ENCODE measurements around the gene AGO4. TPM values are rescaled to one million over a fixed set of nuclear protein-coding genes. Genes with fewer than 3 reads are reported as not detected.
"Not testable (repeated sequence)": the region's sequence is repeated elsewhere in the genome, so short reads cannot be mapped to it uniquely, and the experiment has no call there.

Gene AGO4
- total RNA-seq, 1 donor: 53.9 TPM

GRCh38 chr1:35810096-35810881, 2.5 kb downstream of the AGO4 start:
- DNase-seq (ENCODE audit: low read depth in 2 of 3, low spot score in 2 of 3): no peak

DNA sequence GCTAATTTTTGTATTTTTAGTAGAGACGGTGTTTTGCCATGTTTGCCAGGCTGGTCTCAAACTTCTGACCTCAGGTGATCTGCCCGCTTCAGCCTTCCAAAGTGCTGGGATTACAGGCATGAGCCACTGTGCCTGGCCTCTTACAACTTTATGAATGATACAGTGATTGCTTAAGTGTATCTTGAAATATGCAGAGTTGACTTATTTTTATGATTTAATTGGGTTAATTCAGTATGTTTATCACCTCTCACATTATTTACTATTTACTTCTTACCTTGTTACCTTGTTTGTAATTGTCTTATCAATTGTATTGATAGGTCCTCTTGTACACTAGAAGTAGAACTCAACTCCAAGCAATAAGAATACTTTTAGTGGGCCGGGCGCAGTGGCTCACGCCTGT, 4.9 kb downstream of the AGO4 start:
- not testable (repeated sequence) for DNase-seq (ENCODE audit: low read depth in 2 of 3, low spot score in 2 of 3)

- no peak for DNase-seq (ENCODE audit: low read depth in 2 of 3, low spot score in 2 of 3)
Measured at GRCh38 chr1:35825255-35825654, 17.4 kb downstream of the AGO4 start.

DNA sequence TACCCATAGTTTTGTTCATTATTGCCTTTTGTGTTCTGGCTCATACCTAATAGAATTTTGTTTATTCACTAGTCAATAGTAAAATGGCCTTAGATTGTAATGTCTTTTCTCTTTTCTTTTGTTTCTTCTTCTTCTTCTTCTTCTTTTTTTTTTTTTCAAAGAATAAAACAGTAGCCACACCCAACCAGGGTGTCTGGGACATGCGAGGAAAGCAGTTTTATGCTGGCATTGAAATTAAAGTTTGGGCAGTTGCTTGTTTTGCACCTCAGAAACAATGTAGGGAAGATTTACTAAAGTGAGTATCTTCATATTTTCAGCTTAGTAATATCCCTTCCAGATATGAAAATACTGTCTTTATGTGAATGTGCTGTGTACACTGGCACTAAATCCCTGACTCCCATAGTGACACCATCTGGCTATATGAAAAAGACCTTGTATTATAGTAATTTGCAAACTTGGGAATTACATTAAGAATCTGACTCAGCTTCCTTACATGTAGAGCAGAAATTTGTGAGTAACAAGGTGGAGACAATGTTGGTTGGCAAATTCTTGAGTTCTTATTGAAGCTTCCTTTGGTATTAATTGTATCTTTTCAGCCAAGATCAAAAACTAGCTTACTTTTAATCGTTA, 24.6 kb downstream of the AGO4 start:
- no peak for DNase-seq (ENCODE audit: low read depth in 2 of 3, low spot score in 2 of 3)

DNA sequence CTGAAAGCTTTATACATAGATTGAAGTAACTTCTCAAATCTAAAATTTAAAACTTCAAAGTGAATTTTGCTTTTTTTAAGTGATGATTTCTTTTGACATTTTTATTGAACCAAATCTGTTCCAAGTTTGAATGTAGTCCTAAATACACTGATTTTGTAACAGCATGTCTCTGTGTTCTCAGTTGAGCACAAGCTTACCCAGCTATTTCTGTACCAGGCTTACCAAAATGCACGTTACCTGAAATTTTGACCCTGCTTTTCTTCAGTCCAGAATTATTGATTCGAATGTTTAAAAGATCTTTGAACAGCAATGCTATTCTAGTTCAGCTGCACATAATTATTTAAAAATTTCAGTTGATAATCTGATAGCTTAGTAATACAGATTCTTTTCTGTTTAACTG, 25.6 kb downstream of the AGO4 start:
- no peak for DNase-seq (ENCODE audit: low read depth in 2 of 3, low spot score in 2 of 3)

DNA sequence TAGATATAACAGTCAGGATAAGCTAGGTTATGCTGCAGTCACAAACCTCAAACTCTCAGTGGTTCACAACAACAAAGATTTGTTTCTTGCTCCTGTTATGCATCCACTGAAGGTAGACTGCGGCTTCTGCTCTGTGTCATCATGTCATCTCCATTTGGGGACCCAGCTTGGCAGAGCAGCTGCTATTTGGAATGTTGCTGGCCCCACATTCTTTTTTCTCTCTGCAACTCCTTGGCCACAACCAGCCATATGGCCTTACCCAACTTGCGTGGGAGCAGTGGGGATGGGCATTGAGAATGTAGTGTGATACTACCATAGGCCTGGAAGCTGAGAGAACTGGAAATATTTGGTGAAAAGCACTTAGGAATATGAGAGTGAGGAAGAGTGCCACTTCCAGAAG, 26.4 kb downstream of the AGO4 start:
- DNase-seq (ENCODE audit: low read depth in 2 of 3, low spot score in 2 of 3): no peak

DNA sequence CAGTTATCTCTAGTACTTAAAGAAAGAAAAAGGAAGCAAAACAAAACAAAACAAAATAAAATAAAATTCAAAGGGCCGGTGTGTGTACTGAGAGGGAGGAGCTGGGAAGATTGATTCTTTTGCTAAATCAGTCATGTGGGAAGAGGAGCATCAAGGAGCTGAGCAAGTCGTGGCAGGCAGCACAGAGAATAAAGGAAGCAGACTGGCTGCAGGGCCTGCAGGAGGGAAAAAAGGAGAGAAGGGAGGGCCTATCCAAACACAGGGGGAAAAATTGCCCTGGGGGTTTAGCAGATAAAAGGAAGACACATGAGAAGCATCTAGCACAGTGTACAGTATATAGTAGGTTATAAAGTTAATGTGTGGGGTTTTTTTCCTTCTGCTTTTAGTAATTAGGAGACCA, 27.6 kb downstream of the AGO4 start:
- no peak for DNase-seq (ENCODE audit: low read depth in 2 of 3, low spot score in 2 of 3)

GRCh38 chr1:35836734-35837133, 28.9 kb downstream of the AGO4 start:
- no peak for DNase-seq (ENCODE audit: low read depth in 2 of 3, low spot score in 2 of 3)

- DNase-seq (ENCODE audit: low read depth in 2 of 3, low spot score in 2 of 3): no peak
Measured at GRCh38 chr1:35838693-35839245, 31.0 kb downstream of the AGO4 start.

DNA sequence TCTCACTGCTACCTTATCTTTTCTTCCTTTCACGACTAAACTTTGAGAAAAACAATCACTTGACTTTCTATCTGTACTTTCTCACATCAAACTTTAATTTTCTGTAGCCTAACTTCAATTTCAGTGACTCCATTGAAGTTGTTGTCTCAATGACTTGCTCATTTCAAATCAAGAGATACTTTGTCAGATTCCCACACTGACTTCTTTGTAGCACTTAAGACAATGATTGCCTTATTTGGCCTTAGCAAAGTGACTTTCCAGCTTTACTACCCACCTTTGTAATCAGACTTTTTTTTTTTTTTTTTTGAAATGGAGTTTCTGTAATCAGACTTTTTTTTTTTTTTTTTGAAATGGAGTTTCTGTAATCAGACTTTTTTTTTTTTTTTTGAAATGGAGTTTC, 37.0 kb downstream of the AGO4 start:
- DNase-seq (ENCODE audit: low read depth in 2 of 3, low spot score in 2 of 3): no peak

GRCh38 chr1:35845766-35846165, 38.0 kb downstream of the AGO4 start:
- DNase-seq (ENCODE audit: low read depth in 2 of 3, low spot score in 2 of 3): no peak

DNA sequence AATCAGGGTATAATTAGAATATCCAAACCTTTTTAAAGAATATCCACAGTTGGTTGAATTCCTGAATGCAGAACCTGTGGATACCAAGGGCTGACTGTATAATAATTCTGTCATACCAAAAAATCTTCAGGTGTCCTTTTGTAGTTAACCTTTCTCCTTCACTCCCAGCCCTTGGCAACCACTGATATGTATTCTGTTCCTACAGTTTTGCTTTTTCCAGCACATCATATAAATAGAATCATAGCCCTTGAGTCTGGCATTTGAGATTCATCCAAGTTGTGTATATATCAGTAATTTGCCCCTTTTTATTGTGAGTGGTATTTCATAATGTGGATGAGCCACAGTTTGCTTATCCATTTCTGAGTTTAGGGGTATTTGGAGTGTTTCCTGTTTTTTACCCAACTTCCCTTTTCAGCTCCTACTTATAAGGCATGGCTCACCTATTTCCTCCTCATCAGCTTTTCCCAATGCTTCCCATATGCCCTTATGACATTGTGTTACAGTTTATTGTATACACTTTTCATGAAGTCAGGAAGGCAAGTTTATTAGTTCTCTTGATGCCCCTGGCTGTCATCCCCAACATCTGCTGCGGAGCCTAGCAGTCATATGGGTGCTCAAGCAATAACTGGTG, 40.2 kb downstream of the AGO4 start:
- DNase-seq (ENCODE audit: low read depth in 2 of 3, low spot score in 2 of 3): no peak

- no peak for DNase-seq (ENCODE audit: low read depth in 2 of 3, low spot score in 2 of 3)
Measured at GRCh38 chr1:35850051-35850450, 42.2 kb downstream of the AGO4 start.

DNA sequence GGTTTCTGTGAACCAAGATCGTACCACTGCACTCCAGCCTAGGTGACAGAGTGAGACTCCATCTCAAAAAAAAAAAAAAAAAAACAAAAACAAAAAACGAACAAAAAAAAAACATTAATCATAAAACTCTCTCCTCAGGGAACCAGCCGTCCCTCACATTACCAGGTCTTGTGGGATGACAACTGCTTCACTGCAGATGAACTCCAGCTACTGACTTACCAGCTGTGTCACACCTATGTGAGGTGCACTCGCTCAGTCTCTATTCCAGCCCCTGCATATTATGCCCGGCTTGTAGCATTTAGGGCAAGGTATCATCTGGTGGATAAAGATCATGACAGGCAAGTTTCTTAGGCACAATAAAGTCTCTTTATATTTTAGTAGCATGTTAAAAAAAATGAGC, 42.9 kb downstream of the AGO4 start:
- no peak for DNase-seq (ENCODE audit: low read depth in 2 of 3, low spot score in 2 of 3)

GRCh38 chr1:35851132-35851869, 43.5 kb downstream of the AGO4 start:
- DNase-seq (ENCODE audit: low read depth in 2 of 3, low spot score in 2 of 3): no peak

DNA sequence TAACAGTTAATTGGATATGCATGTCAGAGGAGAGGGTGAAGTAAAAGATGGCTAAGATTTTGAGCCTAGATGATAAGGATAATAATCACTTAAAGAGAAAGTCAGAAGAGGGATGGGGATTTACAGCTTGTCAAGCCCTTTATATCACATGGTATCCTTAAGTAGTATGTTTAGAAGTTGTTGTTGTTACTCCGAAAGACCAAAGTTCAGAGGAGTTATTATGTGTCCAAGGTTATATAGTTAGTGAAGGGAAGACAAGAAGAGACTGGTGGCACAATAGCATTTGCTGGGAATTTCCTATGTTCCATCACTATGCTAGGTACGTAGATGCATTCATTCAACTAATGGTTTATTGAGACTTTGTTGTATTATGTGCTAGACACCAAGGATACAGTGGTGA, 44.4 kb downstream of the AGO4 start:
- no peak for DNase-seq (ENCODE audit: low read depth in 2 of 3, low spot score in 2 of 3)

- no peak for DNase-seq (ENCODE audit: low read depth in 2 of 3, low spot score in 2 of 3)
Measured at GRCh38 chr1:35854989-35855700, 47.3 kb downstream of the AGO4 start.

- DNase-seq (ENCODE audit: low read depth in 2 of 3, low spot score in 2 of 3): no peak
Measured at GRCh38 chr1:35856964-35857363, 49.1 kb downstream of the AGO4 start.

GRCh38 chr1:35857830-35858229, 50.0 kb downstream of the AGO4 start:
- peak in 2 of 3 donors; percentile 25 to 48 for DNase-seq (ENCODE audit: low read depth in 2 of 3, low spot score in 2 of 3)

DNA sequence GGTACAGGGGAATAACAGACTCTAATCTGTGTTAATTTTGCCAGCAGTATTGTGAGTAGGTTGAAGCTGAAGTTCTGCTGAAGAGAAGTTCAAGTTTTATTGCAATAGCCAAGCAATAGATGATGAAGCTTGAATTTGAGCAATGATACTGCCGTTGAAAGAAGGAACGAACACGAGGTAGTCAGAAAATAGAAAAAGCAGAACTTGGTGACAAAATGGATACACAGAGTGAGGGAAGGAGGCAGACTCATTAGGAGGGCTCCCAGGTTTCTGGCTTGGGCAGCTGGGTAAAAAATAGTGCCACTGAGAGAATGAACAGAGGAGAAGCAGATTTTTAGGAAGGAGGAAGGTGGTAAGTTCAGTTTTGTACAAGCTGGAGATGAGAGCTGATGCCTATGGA, 52.9 kb downstream of the AGO4 start:
- peak in 2 of 3 donors; percentile 14 to 49 for DNase-seq (ENCODE audit: low read depth in 2 of 3, low spot score in 2 of 3)

Data from hematopoietic multipotent progenitor cell (in vitro differentiated cells).